ENCODE results near the gene CASQ2. TPM values are rescaled to one million over a fixed set of nuclear protein-coding genes. Genes with fewer than 3 reads are reported as not detected.

The CASQ2 gene
- polyA plus RNA-seq, 1 donor = 1.8 TPM

DNA sequence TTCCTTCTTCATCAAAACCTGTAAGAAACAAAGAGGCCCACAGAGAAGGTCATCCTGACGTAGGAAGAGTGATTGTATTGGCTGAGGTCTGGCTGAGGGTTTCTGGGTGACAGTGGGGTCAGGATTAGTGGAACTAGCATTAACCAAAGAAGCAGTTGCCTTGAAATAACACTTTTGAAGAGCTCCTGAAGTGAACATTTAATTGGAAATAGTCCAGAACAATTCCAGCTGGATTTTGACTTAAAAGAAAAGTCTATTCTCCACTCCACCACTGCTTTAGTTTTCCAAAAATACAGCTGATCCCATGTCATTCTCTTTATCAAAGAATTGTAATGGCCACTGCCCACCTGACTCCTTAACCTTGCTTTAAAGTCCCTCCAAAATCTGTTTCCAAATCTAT lies 27.7 kb downstream of the CASQ2 start:
- no peaks in the 10 kb centered on the region for H3K9me3 ChIP-seq (ENCODE audit: control insufficient read depth, low read depth, low read length)
- no peaks in the 10 kb centered on the region for H3K36me3 ChIP-seq (ENCODE audit: control insufficient read depth, insufficient read depth, low read length)
- 60% methylated on average over 1 of the region's 1 CpG for WGBS (ENCODE audit: insufficient coverage, low lambda C conversion rate)
- peaks cover 6% of the 10 kb centered on the region for H3K27me3 ChIP-seq (ENCODE audit: control insufficient read depth, insufficient read depth, low read length)
- H3K4me1 ChIP-seq (ENCODE audit: control insufficient read depth, insufficient read depth, low read length) = no peaks in the 10 kb centered on the region
- no peak overlapping the region for H3K27ac ChIP-seq (ENCODE audit: low read length)
- no peak overlapping the region for H3K4me3 ChIP-seq (ENCODE audit: low read length)
- no peak for DNase-seq

DNA sequence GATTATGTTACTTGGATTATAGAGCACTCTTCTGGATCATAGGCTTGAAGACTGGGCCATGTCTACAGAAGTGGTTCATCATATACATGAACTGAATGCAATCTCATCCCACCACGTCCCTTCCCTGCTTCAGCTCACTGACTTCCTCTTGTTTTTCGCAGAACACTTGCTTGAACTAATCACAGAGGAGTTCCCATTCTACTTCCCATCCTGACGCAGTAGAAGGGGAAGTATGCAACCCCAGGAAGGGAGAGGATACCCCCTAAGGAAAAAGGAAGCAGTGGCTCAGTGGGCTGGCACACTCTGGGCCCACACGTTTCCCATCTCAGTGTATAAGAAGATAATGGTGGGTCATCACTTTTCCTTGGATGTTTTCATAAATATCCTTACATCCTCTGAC lies 36.2 kb downstream of the CASQ2 start:
- no CpG with 5 or more reads among the region's 4 CpGs for WGBS (ENCODE audit: insufficient coverage, low lambda C conversion rate)
- DNase-seq = no peak

DNA sequence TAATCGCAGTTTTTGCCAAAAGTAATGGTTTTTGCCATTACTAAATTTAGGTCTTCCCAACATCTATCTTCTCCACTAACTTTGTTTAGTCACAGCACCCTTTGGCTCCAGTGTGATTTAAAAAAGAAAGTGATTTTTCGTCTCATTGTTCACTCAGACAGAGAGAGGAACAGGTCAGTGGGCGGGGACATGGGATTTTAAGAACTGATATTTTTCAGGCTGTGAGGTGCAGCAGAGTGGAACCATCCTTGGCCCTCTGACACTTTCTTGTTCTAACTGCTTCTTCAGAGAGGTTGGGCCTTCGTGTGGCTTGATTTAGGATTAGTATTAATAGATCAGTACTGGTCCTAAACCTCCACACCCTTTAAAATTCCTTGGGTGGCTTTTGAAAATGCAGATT lies 38.8 kb downstream of the CASQ2 start:
- Histone ChIP-seq H3K9me3 (ENCODE audit: control insufficient read depth, low read depth, low read length) (no peaks in the 10 kb centered on the region), H3K4me3 (ENCODE audit: low read length) (no peak overlapping the region), H3K4me1 (ENCODE audit: control insufficient read depth, insufficient read depth, low read length) (no peaks in the 10 kb centered on the region), H3K27me3 (ENCODE audit: control insufficient read depth, insufficient read depth, low read length) (no peaks in the 10 kb centered on the region), H3K27ac (ENCODE audit: low read length) (no peak overlapping the region), H3K36me3 (ENCODE audit: control insufficient read depth, insufficient read depth, low read length) (no peaks in the 10 kb centered on the region)
- no peak for DNase-seq
- 100% methylated on average over 1 of the region's 4 CpGs for WGBS (ENCODE audit: insufficient coverage, low lambda C conversion rate)

More for the DNA sequence above, 36.2 kb downstream of the CASQ2 start:
- no peaks in the 10 kb centered on the region for H3K36me3 ChIP-seq (ENCODE audit: control insufficient read depth, insufficient read depth, low read length)
- no peaks in the 10 kb centered on the region for H3K27me3 ChIP-seq (ENCODE audit: control insufficient read depth, insufficient read depth, low read length)
- no peak overlapping the region for H3K27ac ChIP-seq (ENCODE audit: low read length)
- no peaks in the 10 kb centered on the region for H3K9me3 ChIP-seq (ENCODE audit: control insufficient read depth, low read depth, low read length)
- H3K4me3 ChIP-seq (ENCODE audit: low read length) = no peak overlapping the region
- H3K4me1 ChIP-seq (ENCODE audit: control insufficient read depth, insufficient read depth, low read length) = no peaks in the 10 kb centered on the region

DNA sequence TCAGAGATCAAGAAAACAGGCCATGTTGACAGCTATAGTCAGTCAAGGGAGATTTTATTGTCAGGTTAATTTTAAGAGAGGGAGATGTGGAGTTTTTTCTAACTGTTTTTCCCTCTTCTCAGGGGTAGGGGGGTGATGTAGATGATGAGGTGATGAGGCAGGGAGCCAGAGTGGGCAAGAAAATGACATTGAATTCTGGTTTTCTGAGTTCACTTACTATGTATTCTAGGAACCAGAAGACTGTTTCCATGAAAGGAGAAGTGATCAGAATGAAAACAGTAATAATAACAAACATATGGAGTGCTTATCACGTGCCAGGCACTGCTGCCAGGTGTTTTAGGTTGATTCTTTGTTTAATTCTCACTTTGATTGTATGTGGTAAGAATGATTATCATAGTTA lies 40.2 kb downstream of the CASQ2 start:
- H3K27me3 ChIP-seq (ENCODE audit: control insufficient read depth, insufficient read depth, low read length) = no peaks in the 10 kb centered on the region
- no peak for DNase-seq
- no peaks in the 10 kb centered on the region for H3K4me1 ChIP-seq (ENCODE audit: control insufficient read depth, insufficient read depth, low read length)
- no peak overlapping the region for H3K4me3 ChIP-seq (ENCODE audit: low read length)
- 63% methylated on average over 1 of the region's 1 CpG for WGBS (ENCODE audit: insufficient coverage, low lambda C conversion rate)
- no peaks in the 10 kb centered on the region for H3K36me3 ChIP-seq (ENCODE audit: control insufficient read depth, insufficient read depth, low read length)
- H3K27ac ChIP-seq (ENCODE audit: low read length) = no peak overlapping the region
- no peaks in the 10 kb centered on the region for H3K9me3 ChIP-seq (ENCODE audit: control insufficient read depth, low read depth, low read length)

DNA sequence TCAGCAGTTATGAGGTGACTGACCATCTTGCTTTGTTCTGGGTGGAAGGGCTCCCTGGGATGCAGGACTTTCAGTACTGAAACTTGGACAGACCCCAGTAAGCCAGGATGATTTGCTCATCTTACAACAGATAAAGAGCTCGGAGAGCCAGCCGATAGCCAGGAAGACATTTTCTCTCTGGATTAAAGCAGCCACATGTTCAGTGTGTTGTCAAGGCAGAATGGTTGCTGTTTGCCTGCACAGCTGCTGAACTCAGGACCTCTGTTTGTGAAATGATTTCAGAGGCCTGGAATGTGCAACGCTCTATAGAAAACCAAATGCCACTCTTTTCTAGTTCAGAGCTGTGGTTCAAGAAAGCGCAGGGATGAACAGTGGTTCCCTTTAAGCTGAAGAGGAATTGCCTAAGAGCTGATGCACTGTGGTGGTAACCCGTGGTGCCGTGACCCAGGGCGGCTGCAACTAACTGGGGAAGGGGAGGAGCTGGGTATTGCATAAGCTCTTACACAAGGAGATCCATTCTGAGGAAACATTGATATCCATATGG lies 40.7 kb downstream of the CASQ2 start:
- no CpG with 5 or more reads among the region's 7 CpGs for WGBS (ENCODE audit: insufficient coverage, low lambda C conversion rate)
- DNase-seq = peak; percentile 44 to 47
- no peaks in the 10 kb centered on the region for H3K9me3 ChIP-seq (ENCODE audit: control insufficient read depth, low read depth, low read length)
- H3K36me3 ChIP-seq (ENCODE audit: control insufficient read depth, insufficient read depth, low read length) = no peaks in the 10 kb centered on the region
- no peaks in the 10 kb centered on the region for H3K4me1 ChIP-seq (ENCODE audit: control insufficient read depth, insufficient read depth, low read length)
- no peak overlapping the region for H3K4me3 ChIP-seq (ENCODE audit: low read length)
- H3K27ac ChIP-seq (ENCODE audit: low read length) = no peak overlapping the region
- no peaks in the 10 kb centered on the region for H3K27me3 ChIP-seq (ENCODE audit: control insufficient read depth, insufficient read depth, low read length)

DNA sequence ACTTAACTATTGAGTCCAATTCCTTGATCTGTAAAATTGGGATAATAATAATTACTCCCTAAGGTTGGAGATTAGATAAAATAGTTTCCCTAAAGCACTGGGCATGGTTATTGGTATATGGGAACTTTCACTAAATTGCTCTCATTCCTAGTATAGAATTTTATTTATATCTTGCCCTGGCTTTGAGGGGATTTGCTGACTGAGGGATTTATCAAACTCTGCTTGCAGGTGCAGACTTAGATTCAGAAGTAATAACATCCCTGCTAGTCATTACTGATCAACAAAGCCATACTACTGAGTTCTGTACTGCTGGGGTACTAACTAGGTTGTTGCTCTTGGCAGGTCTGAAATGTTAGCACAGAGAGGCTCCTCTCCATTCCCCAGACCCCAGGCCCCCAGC lies 41.9 kb downstream of the CASQ2 start:
- H3K27me3 ChIP-seq (ENCODE audit: control insufficient read depth, insufficient read depth, low read length) = no peaks in the 10 kb centered on the region
- no peak for DNase-seq
- no peaks in the 10 kb centered on the region for H3K4me1 ChIP-seq (ENCODE audit: control insufficient read depth, insufficient read depth, low read length)
- no peak overlapping the region for H3K4me3 ChIP-seq (ENCODE audit: low read length)
- no peaks in the 10 kb centered on the region for H3K9me3 ChIP-seq (ENCODE audit: control insufficient read depth, low read depth, low read length)
- H3K36me3 ChIP-seq (ENCODE audit: control insufficient read depth, insufficient read depth, low read length) = no peaks in the 10 kb centered on the region
- no peak overlapping the region for H3K27ac ChIP-seq (ENCODE audit: low read length)

DNA sequence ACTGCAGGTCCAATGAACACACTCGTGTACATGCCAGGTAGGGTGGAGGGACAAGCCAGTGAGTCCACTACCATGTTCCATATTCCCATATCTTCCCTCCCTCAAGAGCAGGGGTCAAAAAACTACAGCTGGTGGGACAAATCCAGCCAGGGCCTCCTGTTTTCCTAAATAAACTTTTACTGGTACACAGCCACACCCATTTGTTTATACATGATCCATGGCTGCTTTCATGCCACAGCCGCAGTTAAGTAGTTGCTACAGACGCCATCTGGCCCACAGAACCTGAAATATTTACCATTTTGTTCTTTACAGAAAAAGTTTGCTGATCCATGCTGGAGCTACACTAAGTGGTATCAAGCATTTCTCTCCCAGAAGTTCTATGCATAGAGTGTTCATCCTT lies 42.4 kb downstream of the CASQ2 start:
- H3K4me3 ChIP-seq (ENCODE audit: low read length) = no peak overlapping the region
- no peaks in the 10 kb centered on the region for H3K27me3 ChIP-seq (ENCODE audit: control insufficient read depth, insufficient read depth, low read length)
- WGBS (ENCODE audit: insufficient coverage, low lambda C conversion rate) = 60% methylated on average over 1 of the region's 3 CpGs
- H3K27ac ChIP-seq (ENCODE audit: low read length) = no peak overlapping the region
- H3K36me3 ChIP-seq (ENCODE audit: control insufficient read depth, insufficient read depth, low read length) = no peaks in the 10 kb centered on the region
- no peaks in the 10 kb centered on the region for H3K9me3 ChIP-seq (ENCODE audit: control insufficient read depth, low read depth, low read length)
- H3K4me1 ChIP-seq (ENCODE audit: control insufficient read depth, insufficient read depth, low read length) = no peaks in the 10 kb centered on the region
- DNase-seq = no peak

DNA sequence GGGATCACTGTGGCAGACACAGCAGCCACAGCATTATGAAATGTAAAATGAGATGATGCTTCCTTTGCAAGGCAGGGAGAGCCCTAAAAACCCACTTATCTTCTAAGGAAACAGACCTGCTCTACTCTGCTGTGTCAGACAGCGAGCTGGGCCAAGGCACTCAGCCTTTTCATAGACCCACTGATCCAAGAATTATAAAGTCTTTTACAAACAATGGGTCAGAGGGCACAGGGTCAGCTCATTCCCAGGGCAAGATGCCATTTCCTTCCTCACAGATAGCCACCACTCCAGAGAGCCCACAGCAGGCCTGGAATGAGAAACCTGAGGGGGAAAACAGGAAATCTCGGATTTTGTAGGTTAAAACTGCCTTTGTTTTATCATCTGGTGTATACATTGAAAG lies 42.9 kb downstream of the CASQ2 start:
- H3K4me1 ChIP-seq (ENCODE audit: control insufficient read depth, insufficient read depth, low read length) = no peaks in the 10 kb centered on the region
- H3K27me3 ChIP-seq (ENCODE audit: control insufficient read depth, insufficient read depth, low read length) = no peaks in the 10 kb centered on the region
- no CpG with 5 or more reads among the region's 2 CpGs for WGBS (ENCODE audit: insufficient coverage, low lambda C conversion rate)
- H3K9me3 ChIP-seq (ENCODE audit: control insufficient read depth, low read depth, low read length) = no peaks in the 10 kb centered on the region
- no peak overlapping the region for H3K27ac ChIP-seq (ENCODE audit: low read length)
- H3K4me3 ChIP-seq (ENCODE audit: low read length) = no peak overlapping the region
- H3K36me3 ChIP-seq (ENCODE audit: control insufficient read depth, insufficient read depth, low read length) = no peaks in the 10 kb centered on the region
- DNase-seq = no peak

DNA sequence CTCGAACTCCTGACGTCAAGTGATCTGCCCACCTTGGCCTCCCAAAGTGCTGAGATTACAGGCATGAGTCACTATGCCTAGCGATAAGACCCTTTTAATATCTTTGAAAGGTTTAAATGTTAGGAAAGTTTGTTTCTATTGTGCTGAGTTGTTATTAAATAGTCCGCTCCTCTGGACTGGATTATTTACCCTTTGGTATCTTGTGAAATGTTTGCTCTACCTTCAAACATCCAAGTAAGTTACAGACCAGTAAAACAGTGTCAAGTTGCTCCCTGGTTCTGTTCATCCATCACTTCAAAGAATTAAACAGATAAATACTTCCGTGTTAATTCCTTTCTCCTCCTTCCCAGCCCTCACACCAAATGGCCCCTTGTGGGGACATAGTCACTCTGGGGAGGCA lies 44.8 kb downstream of the CASQ2 start:
- H3K4me3 ChIP-seq (ENCODE audit: low read length) = no peak overlapping the region
- WGBS (ENCODE audit: insufficient coverage, low lambda C conversion rate) = 40% methylated on average over 1 of the region's 5 CpGs
- no peaks in the 10 kb centered on the region for H3K9me3 ChIP-seq (ENCODE audit: control insufficient read depth, low read depth, low read length)
- no peaks in the 10 kb centered on the region for H3K4me1 ChIP-seq (ENCODE audit: control insufficient read depth, insufficient read depth, low read length)
- H3K36me3 ChIP-seq (ENCODE audit: control insufficient read depth, insufficient read depth, low read length) = no peaks in the 10 kb centered on the region
- no peak overlapping the region for H3K27ac ChIP-seq (ENCODE audit: low read length)
- H3K27me3 ChIP-seq (ENCODE audit: control insufficient read depth, insufficient read depth, low read length) = no peaks in the 10 kb centered on the region
- no peak for DNase-seq

DNA sequence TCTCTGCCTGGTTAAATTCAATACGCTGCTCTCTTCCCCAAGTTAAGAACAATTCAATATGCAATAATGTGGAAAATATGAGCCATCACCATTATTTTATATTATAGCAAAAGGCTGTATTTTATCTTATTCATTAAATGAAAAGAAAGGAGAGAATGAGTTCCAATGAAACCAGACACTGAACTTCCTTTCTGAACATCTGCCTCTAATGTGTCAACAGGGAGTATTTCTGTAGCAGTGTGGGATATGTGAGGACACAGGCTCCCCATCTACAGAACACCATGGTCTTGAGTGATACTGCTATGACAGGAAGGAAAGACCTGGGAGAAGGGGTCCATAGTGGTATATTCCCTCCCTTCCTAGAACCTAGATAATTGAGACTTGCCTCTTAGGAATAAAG lies 46.3 kb downstream of the CASQ2 start:
- no peak for DNase-seq
- Histone ChIP-seq H3K36me3 (ENCODE audit: control insufficient read depth, insufficient read depth, low read length) (no peaks in the 10 kb centered on the region), H3K9me3 (ENCODE audit: control insufficient read depth, low read depth, low read length) (no peaks in the 10 kb centered on the region), H3K4me3 (ENCODE audit: low read length) (no peak overlapping the region), H3K27ac (ENCODE audit: low read length) (no peak overlapping the region), H3K4me1 (ENCODE audit: control insufficient read depth, insufficient read depth, low read length) (no peaks in the 10 kb centered on the region), H3K27me3 (ENCODE audit: control insufficient read depth, insufficient read depth, low read length) (no peaks in the 10 kb centered on the region)
- 100% methylated on average over 1 of the region's 1 CpG for WGBS (ENCODE audit: insufficient coverage, low lambda C conversion rate)

DNA sequence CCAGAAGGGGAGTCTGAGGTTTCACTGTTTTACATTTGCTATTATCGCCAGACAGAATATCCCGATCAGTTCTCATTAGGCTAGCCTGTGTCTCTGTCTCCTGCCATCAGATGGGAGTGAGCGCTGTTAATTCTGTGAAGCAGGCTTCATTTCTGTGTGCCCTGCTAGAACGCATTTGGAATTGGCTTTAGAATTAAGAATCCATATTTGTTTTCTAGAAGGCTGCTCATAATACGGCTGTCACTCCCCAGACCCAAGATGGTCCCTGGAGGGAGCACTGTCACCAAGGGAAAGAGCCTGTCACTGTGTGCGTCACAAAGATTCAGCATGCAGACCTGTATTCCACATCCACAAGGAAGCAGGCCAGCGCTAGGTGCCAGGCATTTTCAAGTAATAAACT lies 49.2 kb downstream of the CASQ2 start:
- Histone ChIP-seq H3K9me3 (ENCODE audit: control insufficient read depth, low read depth, low read length) (no peaks in the 10 kb centered on the region), H3K27ac (ENCODE audit: low read length) (no peak overlapping the region), H3K4me3 (ENCODE audit: low read length) (no peak overlapping the region), H3K36me3 (ENCODE audit: control insufficient read depth, insufficient read depth, low read length) (no peaks in the 10 kb centered on the region), H3K4me1 (ENCODE audit: control insufficient read depth, insufficient read depth, low read length) (peaks cover 7% of the 10 kb centered on the region), H3K27me3 (ENCODE audit: control insufficient read depth, insufficient read depth, low read length) (no peaks in the 10 kb centered on the region)
- no CpG with 5 or more reads among the region's 7 CpGs for whole genome bisulfite sequencing (ENCODE audit: insufficient coverage, low lambda C conversion rate)
- no peak for DNase-seq
